ENCODE measurements around the gene CSTF2.

- TF ChIP-seq USF2 (CRISPR knock-in tag; IDR thresholded peaks at IDR 0.05) (no peak), EZH2 (IDR thresholded peaks at IDR 0.05; ENCODE audit: borderline replicate concordance, low read depth, low read length) (no peak), USF1 (CRISPR knock-in tag; IDR thresholded peaks at IDR 0.05) (no peak), NR1H2 (CRISPR knock-in tag; IDR thresholded peaks at IDR 0.05) (no peak), POLR2AphosphoS5 (IDR thresholded peaks at IDR 0.05; ENCODE audit: control insufficient read depth, insufficient read depth, low read depth, low read length) (no peak), EGR1 (conservative IDR thresholded peaks at IDR 0.05) (no peak), CHD2 (IDR thresholded peaks at IDR 0.05; ENCODE audit: low read depth, low read length) (no peak), SP1 (CRISPR knock-in tag; IDR thresholded peaks at IDR 0.05) (no peak), ZNF121 (CRISPR knock-in tag; conservative IDR thresholded peaks at IDR 0.05) (no peak), CTCF (IDR thresholded peaks at IDR 0.05 in 2 of 3, conservative IDR thresholded peaks at IDR 0.05 in 1 of 3; ENCODE audit: insufficient read depth in 2 of 3, low read depth in 1 of 3, low read length in 3 of 3) (no peak), REST (IDR thresholded peaks at IDR 0.05; ENCODE audit: borderline replicate concordance) (no peak), REST (CRISPR knock-in tag; IDR thresholded peaks at IDR 0.05; ENCODE audit: low read depth) (no peak), SREBF2 (CRISPR knock-in tag; IDR thresholded peaks at IDR 0.05) (no peak)
Observed at GRCh38 chrX:100863326-100863864, 43.2 kb downstream of the CSTF2 start.
